Umbilical cord (tissue), 2 donors: ENCODE results near the gene LARP4. TPM values are rescaled to one million over a fixed set of nuclear protein-coding genes. Genes with fewer than 3 reads are reported as not detected.
"Not testable (repeated sequence)": the region's sequence is repeated elsewhere in the genome, so short reads cannot be mapped to it uniquely, and the experiment has no call there.

Source experiments
- DNase-seq: peaks from one replicate; pipeline ENCODE4 v3.0.0-alpha.2; 2015; ENCODE audit warnings: low spot score
- total RNA-seq: library from RNA; depleted of rRNA; stranded (reverse); fragments of >200 nt; gene quantifications from one replicate; pipeline ENCODE4 v1.2.3, GENCODE V29; 2014; ENCODE audit warnings: low replicate concordance; ENCODE audit not compliant: insufficient read depth

The LARP4 gene
- total RNA-seq, 1 donor from 2014 or later: 48.2 TPM

DNA sequence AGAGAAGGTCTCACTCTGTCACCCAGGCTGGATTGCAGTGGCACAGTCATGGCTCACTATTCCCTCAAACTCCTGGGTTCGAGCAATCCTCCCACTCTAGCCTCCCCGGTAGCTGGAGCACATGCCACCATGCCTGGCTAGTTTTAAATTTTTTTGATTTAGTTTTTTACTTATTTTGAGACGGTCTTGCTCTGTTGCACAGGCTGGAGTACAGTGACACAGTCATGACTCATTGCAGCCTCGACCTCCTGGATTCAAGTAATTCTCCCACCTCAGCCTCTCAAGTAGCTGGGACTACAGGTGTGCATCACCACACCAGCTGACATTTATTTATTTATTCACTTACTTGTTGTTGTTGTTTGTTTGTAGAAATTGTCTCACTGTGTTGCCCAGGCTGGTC lies 81.9 kb downstream of the LARP4 start:
- DNase-seq: no peak

DNA sequence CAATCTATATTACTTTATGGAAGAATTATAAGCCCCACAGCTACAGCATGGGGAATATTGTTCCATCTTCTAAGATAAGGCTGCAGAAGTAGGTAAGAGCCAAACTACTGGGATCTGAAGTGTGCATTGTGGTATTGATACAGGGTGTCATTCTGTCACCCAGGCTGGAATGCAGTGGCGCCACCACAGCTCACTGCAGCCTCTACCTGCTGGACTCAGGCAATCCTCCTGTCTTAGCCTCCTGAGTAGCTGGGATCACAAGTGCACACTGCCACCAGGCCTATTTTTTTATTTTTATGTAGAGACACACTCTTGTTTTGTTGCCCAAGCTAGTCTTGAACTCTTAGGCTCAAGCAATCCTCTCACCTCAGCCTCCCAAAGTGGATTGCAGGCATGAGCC lies 82.8 kb downstream of the LARP4 start:
- DNase-seq: no peak

DNA sequence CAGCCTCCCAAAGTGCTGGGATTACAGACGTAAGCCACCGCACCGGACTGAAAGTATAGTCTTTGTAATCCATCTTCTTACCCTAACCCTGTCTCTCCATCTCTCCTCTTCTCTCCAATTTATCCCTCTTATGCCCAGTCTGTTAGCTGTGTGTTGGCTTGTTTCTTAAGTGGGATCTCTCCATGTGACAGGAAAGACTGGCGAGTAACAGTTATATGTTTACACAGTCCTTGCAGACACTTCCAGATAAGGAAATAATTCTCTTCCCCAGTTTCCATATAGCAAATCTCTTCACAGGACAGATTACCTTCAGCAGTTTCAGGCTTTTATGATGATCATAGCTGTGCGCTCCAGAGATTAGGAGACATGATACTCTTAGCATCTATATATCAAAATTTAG lies 88.1 kb downstream of the LARP4 start:
- DNase-seq: no peak

DNA sequence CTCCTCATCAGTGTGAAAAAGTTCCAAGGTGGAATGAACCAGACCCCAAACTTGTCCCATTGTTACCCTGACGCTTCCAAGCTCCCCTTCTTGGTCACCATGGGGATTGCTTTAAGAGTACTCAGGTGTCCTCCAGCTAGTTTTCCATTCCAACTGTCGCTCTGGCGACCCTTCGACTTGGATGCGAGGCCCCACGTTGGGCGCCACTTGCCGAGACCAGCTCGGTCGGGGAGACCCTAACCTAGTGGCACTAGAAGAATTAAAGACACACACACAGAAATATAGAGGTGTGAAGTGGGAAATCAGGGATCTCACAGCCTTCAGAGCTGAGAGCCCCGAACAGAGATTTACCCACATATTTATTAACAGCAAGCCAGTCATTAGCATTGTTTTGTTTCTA lies 97.4 kb downstream of the LARP4 start:
- not testable (repeated sequence) for DNase-seq

DNA sequence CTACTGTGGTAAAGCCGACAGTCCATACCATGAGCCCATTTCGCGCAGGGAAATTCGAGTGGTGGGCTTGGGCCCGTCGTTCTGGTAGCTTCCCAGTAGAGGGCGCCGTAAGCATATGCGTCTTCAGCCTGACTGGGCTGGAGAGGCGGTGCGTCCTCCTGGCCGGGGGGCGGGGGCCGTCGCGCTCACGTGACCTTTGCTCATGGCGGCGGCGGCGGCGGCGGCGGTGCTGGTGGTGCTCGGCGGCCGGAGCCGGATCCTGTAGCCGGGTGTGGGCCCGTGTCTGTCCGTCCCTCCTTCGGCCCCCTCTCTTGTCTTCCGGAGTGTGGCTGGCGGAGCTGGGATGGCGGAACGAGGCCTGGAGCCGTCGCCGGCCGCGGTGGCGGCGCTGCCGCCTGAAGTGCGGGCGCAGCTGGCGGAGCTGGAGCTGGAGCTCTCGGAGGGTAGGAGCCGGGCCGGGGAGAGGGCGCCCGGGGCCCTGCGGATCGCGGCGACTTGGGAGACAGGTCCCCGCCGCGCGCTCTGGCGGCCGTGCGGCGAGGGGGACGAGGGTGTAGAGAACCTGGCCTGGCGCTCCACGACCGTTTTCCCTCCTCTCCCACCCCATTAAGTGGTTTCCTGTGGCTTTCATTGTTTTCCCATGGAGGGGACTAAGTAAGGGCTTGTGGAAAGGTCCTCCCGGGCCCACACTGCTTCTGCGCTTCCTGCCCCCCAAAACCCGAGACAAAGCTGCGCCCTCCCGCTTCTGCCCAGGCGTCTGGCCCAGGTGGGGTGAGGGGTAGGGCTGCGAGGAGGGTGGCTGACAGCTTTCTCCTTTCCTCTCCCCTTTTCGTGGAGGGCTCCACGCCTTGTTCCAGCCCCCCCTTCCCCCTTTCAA lies 104.4 kb downstream of the LARP4 start, which contains the start of gene DIP2B:
Gene DIP2B, plus strand, starts transcription at position 188 of the 877 bp plus-strand sequence. Its CDS starts 156 bp downstream, at position 344.
- peak; percentile 94 for DNase-seq

DNA sequence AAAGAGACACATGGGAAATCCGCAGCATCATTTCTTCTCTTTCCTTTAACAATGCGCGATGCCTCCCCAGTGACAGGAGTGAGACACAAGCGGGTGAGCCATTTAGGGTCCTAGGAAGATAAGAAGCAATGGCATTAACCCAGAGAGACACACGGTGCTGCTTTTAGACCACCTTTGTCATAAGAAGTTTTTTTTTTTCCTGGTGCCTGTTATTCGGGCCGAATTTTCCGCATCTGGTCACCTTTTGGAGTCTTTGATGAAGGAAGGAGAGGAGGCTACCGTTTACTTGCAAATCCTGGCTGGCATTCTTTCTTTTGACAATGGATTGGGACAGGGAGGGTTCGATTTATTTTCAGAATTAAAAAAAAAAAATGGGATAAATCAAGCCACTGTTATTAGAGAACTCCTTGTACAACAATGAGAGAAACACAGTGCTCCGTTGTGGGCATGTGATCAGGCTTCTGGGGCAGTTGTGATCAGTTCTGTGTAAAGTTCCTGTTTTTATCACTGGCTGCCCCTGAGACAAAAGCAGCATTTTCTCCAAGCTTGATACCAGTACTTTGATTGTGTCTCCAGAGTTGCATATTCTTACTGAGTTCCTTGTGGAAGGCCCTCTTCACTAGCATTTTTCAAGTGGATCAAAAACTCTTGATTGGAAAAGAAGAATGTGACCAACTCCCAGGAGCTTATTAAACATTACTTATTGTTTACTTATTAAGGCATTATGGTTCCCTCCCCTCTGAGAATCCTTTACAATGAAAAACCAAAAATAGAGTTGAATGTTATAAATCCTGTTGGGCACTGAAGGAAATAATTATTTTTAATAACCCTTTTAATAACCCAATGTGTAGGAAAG lies 105.2 kb downstream of the LARP4 start:
- peak; percentile 39 for DNase-seq

DNA sequence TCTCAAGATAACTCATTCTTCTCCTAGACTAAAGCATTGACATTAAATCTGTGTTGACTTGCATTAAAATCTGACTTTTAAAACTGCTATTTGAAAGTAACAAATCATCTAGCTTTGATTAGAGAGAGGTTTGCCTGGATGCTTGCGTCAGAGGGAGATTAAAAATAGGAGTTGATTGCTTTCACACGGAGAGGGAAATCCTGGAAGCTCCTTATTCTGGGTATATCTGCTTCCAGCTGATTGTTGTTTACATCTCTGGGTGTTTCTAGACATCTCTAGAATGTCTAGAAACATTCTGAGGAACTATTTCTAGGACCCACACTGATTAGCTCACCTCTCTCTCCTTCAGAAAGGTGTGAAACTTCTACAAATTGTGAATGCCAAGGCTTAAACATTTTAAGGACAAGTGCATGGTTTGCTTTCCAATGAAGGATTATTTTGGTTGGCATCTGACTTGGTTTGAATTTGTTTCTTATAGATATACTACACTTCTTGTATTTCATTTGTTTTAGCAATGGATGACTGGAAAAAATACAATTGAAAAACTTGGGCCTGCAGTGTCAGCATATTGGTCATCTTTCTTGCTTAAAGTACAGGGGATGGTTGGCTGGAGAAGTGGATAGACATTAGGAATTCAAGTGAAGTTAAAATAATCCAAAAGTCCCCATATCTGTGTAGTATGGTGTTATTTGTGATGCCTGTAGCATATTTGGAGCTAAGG lies 106.2 kb downstream of the LARP4 start:
- DNase-seq: no peak

DNA sequence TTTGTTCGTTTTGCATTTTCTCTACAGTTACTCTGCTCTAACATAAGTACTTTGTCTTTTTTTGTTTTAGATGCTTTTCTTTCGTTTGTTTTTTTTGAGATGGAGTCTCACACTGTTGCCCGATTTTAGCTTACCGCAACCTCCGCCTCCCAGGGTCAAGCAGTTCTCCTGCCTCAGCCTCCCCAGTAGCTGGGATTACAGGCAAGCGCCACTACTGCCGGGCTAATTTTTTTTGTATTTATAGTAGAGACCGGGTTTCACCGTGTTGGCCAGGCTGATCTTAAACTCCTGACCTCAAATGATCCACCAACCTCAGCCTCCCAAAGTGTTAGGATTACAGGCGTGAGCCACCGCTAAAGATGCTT lies 106.8 kb downstream of the LARP4 start:
- DNase-seq: no peak

DNA sequence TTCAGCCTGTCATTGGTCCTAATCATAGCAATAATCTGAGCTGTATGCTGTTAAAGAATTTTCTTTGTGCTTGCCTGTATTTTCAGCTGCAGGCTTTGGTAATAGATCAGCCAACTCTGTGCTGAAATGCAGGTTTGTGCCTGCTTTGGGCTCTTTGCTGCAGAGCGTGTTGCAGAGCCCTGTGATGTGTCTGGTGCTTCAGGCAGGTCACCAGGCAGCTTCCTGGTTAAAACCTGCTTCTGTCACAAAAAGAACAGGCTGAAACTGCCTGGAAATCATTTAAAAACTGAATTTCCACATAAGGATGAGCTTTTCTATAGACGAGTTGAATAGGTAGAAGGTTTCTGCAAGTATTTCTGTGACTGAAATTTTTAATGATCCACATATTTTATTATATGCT lies 107.2 kb downstream of the LARP4 start:
- DNase-seq: peak; percentile 67

DNA sequence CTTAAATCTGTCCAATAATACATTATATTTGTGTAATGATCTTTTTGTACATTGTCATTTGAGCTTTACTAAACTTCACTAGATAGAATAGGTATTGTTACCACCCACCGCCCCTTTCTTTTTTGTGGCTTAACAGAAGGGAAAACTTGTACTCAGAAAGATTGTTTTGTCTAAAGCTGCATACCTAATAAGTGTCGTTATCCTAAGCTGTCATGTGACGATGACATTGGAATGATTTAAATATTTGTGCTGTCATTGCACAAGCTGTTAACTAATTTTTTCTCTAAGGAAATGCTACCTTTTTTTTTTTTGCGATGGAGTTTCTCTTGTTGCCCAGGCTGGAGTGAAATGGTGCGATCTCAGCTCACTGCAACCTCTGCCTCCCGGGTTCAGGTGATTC lies 107.7 kb downstream of the LARP4 start:
- DNase-seq: no peak

DNA sequence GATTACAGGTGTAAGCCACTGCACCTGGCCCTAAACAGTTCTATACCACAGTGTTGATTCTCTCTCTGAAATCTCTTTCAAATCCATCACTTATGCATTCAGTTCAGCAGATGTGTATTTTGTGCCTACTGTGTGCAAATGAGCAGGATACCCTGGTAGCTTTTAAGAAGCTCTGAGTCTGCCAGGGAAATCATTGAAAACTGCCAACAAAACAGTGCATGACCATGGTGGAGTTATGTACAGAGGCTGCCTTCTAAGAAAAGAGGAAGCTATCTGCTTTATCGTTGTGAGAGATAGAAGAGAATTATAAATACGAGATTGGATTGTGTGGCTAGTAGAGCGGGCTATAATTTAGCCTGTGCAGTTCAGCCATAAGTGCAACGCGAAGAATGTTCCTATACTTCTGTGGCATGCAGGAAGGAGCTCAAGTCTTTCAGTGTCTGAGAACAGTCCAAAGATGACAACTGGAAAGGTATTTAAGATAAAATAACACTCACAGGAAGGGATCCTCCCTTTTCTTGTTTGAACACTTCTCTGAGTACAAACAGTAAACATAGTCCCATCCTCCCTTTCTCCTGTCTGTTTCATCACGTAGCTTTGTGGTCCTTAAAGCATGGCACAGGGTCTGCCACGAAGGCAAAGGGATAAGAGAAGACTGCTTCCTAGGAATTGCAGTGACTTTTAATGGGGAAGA lies 108.4 kb downstream of the LARP4 start:
- no peak for DNase-seq

DNA sequence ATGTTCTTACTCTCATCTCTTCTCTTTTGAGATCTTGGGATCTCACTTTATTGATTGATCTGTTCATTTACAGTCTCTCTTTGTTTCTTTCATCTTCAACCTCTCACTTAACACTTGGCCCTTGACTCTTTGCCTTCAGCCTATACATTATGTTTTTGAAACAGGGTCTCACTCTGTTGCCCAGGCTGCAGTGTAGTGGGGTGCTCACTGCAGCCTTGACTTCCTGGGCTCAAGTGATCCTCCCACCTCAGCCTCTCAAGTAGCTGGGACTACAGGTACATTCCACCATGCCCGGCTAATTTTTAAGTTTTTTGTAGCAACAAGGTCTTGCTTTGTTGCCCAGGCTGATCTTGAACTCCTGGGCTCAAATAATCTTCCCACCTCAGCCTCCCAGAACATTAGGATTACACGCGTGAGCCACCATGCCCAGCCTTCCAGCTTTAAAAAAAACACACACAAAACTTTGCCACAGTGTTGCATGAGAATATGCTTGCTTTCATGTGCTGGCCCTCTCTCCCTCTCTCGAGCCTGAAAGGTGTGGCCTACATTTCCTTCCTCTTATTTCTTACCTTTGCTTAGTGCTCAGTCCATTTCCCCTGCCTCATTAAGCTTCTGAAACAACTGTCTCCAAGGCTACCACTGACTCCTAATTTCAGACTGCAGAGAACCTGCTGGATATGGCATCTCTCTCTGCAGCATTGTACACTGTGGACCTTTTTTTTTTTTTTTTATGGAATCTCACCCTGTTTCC lies 114.0 kb downstream of the LARP4 start:
- no peak for DNase-seq

DNA sequence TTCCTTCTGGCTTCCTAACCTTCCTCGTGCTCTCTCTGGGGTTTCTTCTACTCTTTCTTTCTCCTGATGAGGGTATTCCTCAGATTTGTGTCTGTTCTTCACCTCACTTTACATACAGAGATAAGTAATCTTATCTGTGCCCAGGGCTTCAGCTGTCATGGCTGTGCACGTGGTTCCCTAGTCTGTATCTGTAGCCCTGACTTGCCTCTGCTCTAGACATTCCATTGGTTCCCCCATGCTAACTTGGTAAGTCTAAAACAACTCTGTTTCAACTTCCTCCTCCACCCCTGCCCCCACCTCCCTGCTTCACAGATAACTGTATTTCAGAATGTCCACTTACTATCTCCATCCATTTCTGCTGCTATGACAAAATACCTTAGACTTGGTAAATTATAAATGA lies 114.9 kb downstream of the LARP4 start:
- no peak for DNase-seq

DNA sequence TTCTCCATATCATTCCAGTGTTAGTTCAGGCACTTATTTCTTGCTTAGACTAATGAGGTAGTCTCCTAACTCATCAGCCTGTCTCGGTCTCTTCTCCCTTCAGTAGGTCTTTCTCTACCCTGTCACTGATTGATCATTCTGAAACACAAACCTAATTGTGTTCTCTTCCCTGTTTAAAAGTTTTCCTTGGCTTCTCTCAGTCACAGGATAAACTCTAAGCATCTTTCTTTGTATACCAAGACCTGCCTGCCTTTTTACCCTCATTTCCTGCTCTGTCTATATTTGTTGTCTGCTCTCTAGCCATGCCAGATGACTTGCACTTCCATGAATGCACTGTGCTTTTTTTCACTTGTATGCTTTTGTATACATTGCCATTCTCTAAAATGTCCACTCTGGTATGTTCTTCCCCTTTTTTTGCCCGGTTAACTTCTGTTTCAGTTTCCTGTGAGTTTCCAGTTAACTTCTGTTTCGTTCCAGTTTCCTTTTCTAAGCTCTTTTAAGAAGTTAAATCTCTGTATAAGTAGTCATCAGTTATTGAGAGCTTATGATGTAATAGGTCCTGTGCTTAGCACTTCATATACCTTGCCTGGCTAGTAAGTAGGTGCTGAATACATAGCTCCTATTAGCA lies 116.8 kb downstream of the LARP4 start:
- DNase-seq: peak; percentile 49

DNA sequence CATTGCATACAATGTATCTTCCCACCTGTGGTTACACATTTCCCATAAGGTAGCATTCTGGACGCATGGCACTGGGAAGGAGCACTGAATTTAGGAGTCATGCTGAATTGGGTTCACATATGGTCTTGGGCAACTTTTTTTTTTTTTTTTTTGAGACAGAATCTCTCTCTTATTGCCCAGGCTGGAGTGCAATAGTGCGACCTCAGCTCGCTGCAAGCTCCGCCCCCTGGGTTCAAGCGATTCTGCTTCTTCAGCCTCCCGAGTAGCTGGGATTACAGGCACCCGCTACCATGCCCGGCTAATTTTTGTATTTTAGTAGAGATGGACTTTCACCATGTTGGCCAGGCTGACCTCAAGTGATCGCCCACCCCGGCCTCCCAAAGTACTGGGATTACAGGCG lies 117.4 kb downstream of the LARP4 start:
- DNase-seq: no peak

DNA sequence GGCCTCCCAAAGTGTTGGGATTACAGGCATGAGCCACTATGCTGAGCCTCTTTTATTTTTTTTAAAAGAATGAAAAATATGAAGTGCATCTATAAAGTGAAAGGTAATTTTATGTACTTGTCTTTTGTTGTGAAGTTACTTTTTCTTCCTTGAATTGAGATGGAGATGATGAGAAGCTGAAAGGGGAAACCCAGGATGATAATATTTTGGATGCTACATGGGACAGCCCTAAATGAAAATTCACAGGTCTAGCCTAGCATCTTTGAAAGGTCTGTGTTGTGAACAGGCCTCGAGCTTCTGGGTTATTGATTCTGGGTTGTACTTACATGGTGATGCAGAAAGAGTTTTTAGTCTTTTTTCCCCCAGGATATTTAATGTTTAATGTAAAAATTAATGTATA lies 118.7 kb downstream of the LARP4 start:
- no peak for DNase-seq

DNA sequence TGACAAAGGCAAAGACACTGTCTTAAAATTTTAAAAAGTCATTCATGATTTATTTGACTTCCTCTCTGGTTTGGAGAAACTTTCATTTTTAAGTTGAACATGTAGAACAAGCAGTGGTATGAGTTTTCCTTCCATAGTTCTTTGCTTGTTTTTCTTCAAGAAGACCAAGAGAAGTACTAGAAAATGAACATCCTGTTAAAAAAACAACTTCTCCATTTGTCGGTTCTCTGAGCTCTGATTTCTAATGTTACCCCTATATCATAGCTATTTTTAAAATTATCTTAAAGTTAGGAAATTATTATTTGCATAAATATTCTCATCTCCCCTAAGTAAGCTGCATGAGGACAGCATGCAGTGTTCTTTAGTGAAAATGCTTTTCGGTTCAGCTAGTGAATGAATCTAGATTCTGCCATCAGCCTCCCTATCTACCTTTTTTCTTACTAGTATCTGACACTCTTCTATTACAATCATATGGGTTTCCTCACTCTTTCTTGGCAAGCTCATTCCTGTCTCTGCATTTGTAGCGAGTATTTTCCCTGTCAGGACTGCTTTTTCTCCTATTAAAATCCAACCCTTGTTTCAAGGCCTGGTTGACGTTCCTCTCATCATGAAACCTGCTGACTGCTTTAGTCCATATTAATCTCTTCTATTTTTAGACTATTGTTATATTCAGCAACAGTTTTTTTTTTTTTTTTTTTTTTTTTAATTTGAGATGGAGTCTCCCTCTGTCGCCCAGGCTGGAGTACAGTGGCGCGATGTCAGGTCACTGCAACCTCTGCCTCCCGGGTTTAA lies 119.9 kb downstream of the LARP4 start:
- no peak for DNase-seq

DNA sequence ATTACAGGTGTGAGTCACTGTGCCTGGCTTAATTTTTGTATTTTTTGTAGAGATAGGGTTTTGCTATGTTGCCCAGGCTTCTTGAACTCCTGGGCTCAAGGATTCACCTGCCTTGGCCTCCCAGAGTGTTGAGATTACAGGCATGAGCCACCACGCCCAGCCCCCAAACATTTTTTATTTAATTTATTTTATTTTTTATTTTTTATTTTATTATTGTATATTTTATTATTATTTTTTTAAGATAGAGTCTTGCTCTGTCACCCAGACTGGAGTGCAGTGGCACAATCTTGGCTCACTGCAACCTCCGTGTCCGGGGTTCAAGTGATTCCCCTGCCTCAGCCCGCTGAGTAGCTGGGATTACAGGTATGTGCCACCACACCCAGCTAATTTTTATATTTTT lies 121.1 kb downstream of the LARP4 start:
- not testable (repeated sequence) for DNase-seq

DNA sequence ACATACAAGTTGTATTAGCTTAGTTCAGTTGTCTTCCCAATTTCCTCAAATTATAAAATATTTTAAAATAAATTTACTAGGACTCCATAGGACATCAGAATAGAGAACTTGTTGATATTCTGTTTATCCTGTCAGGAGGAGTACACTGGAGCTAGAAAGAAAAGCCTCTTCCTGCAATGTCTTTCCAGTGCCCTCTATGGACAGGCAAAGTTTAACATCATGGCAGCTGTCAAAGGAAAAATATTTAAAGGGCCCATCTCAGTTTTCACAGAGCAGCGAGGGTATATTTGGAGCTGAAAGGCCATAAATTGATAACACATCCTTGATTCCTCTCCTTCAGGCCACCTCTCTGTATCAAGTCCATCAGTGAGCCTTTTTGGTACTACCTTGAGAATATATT lies 123.1 kb downstream of the LARP4 start:
- no peak for DNase-seq
